HepG2 (cell line): ENCODE measurements around the gene OGFR. TPM values are rescaled to one million over a fixed set of nuclear protein-coding genes. Genes with fewer than 3 reads are reported as not detected.
A peak's percentile ranks its signal among the peaks of the same experiment; 100 is the strongest.

ENCODE experiments used
- CHCHD3 ChIP-seq: sonication (generic); formaldehyde crosslinking; IDR thresholded peaks from 2 replicates; pipeline ENCODE4 v1.8.0; 2022; ENCODE audit warnings: mild to moderate bottlenecking, missing genetic modification reagents, moderate library complexity
- IRF9 ChIP-seq: sonication (generic); formaldehyde crosslinking; IDR thresholded peaks from 2 replicates; pipeline ENCODE4 v1.8.0; 2022; ENCODE audit warnings: missing genetic modification reagents, mild to moderate bottlenecking, borderline replicate concordance
- KLF15 ChIP-seq: sonication (generic); formaldehyde crosslinking; IDR thresholded peaks from 2 replicates; pipeline ENCODE4 v1.8.1; 2023; ENCODE audit warnings: borderline replicate concordance, mild to moderate bottlenecking, inconsistent platforms, missing genetic modification reagents, mixed read lengths
- LCORL ChIP-seq, 2 experiments: fragments of 450-650 bp in 1 of 2; sonication (generic) in 1 of 2; formaldehyde crosslinking in 1 of 2; IDR thresholded peaks; 2 replicates each; pipeline versions ENCODE4 v1.5.0 to v1.6.1; 2017 to 2020; ENCODE audit warnings: antibody characterized with exemption in 1 of 2, missing genetic modification reagents in 1 of 2
- MXI1 ChIP-seq: IDR thresholded peaks from 3 replicates; pipeline ENCODE4 v1.6.1; 2012; ENCODE audit warnings: low read depth, low read length, inconsistent platforms, borderline replicate concordance
- RCOR2 ChIP-seq: IDR thresholded peaks from 2 replicates; pipeline ENCODE4 v1.6.1; 2016; ENCODE audit warnings: missing biosample characterization, missing genetic modification reagents
- SKI ChIP-seq: fragments of 450-650 bp; IDR thresholded peaks from one replicate; pipeline ENCODE4 v1.6.1; 2018; ENCODE audit warnings: mild to moderate bottlenecking; ENCODE audit not compliant: partially characterized antibody
- ZNF142 ChIP-seq: sonication (generic); formaldehyde crosslinking; IDR thresholded peaks from 2 replicates; pipeline ENCODE4 v1.4.0; 2020; ENCODE audit warnings: missing genetic modification reagents
- ZNF34 ChIP-seq: sonication (generic); formaldehyde crosslinking; IDR thresholded peaks from 2 replicates; pipeline ENCODE4 v1.4.0; 2020; ENCODE audit warnings: mild to moderate bottlenecking, missing genetic modification reagents, borderline replicate concordance
- ZNF552 ChIP-seq: sonication (generic); formaldehyde crosslinking; IDR thresholded peaks from 2 replicates; pipeline ENCODE4 v1.9.0; 2022; ENCODE audit warnings: missing genetic modification reagents, mild to moderate bottlenecking, borderline replicate concordance
- ZNF83 ChIP-seq: sonication (generic); formaldehyde crosslinking; IDR thresholded peaks from 2 replicates; pipeline ENCODE4 v1.4.0; 2020; ENCODE audit warnings: missing genetic modification reagents, mild to moderate bottlenecking, borderline replicate concordance
- polyA plus RNA-seq, 8 experiments: library from polyadenylated mRNA; depleted of rRNA in 3 of 8; stranded (reverse) in 7 of 8; unstranded in 1 of 8; fragments of >200 nt; fragmentation: Illumina TruSeq in 4 of 8; extraction: Trizol in 4 of 8; gene quantifications; 2 replicates each; pipeline versions ENCODE4 v1.2.1 to v1.2.3, GENCODE V29; 2011 to 2016; ENCODE audit warnings: low read depth in 4 of 8, missing spikeins in 1 of 8, mixed read lengths in 1 of 8; ENCODE audit not compliant: insufficient read depth in 1 of 8
- total RNA-seq, 5 experiments: library from RNA; depleted of rRNA; stranded (reverse); fragments of >200 nt; fragmentation: Illumina TruSeq; extraction: Trizol; gene quantifications; 2 replicates each; pipeline ENCODE4 v1.2.3, GENCODE V29; 2016; ENCODE audit warnings: low read depth in 1 of 5
- TF ChIP-seq, protein P1 (sequence below): IDR thresholded peaks from 2 replicates; pipeline ENCODE4 v1.4.0; 2020; ENCODE audit warnings: mild to moderate bottlenecking, missing genetic modification reagents
- TF ChIP-seq, protein P2 (sequence below): sonication (generic); formaldehyde crosslinking; IDR thresholded peaks from 2 replicates; pipeline ENCODE4; 2020; ENCODE audit warnings: missing genetic modification reagents, mild to moderate bottlenecking, borderline replicate concordance

OGFR gene
- total and polyA plus RNA-seq, 2 of the 13 experiments (the other 11 are each of a cell fraction or from before 2014, with no cell fraction given) = 47.7 to 81.8 TPM

DNA sequence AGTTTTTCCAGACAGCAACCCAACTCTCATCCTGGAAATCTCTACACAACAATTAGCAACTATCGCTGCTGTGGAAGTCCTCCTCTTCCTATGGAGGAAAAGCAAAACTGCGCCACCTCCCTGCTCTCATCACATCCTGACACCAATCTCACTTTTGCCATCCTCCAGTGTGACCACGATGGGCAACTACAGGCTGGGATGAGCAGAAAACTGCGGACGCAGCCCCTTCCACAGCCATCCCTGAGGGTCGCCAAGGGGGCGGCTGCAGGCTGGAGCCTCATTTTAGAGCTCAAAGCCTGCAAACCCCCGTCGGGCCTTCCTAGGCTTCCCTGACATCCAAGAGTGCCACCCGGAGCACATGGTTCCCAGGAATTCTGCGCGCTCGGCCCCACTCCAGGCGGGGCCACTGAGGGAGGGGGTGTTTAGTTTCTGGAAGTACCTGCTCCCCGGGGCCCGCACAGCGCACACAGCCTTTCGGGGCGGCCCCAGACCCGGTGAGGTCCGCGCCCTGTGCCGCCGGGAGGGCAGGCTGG lies 55.8 kb downstream of the OGFR start (continued):
- TF ChIP-seq ZNF83 (CRISPR knock-in tag) (no peak), ZNF142 (CRISPR knock-in tag) (no peak), LCORL (IDR thresholded peaks at IDR 0.05) (no peak), LCORL (CRISPR knock-in tag; IDR thresholded peaks at IDR 0.05) (no peak), RCOR2 (CRISPR knock-in tag) (no peak), SKI (no peak), ZNF34 (CRISPR knock-in tag) (no peak), MXI1 (no peak), CHCHD3 (CRISPR knock-in tag) (no peak), KLF15 (CRISPR knock-in tag) (no peak), IRF9 (CRISPR knock-in tag) (no peak), ZNF552 (CRISPR knock-in tag) (peak; percentile 17; the same call in 1 of the 2 replicates)
- TF ChIP-seq, protein P1, sequence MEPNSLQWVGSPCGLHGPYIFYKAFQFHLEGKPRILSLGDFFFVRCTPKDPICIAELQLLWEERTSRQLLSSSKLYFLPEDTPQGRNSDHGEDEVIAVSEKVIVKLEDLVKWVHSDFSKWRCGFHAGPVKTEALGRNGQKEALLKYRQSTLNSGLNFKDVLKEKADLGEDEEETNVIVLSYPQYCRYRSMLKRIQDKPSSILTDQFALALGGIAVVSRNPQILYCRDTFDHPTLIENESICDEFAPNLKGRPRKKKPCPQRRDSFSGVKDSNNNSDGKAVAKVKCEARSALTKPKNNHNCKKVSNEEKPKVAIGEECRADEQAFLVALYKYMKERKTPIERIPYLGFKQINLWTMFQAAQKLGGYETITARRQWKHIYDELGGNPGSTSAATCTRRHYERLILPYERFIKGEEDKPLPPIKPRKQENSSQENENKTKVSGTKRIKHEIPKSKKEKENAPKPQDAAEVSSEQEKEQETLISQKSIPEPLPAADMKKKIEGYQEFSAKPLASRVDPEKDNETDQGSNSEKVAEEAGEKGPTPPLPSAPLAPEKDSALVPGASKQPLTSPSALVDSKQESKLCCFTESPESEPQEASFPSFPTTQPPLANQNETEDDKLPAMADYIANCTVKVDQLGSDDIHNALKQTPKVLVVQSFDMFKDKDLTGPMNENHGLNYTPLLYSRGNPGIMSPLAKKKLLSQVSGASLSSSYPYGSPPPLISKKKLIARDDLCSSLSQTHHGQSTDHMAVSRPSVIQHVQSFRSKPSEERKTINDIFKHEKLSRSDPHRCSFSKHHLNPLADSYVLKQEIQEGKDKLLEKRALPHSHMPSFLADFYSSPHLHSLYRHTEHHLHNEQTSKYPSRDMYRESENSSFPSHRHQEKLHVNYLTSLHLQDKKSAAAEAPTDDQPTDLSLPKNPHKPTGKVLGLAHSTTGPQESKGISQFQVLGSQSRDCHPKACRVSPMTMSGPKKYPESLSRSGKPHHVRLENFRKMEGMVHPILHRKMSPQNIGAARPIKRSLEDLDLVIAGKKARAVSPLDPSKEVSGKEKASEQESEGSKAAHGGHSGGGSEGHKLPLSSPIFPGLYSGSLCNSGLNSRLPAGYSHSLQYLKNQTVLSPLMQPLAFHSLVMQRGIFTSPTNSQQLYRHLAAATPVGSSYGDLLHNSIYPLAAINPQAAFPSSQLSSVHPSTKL (CRISPR knock-in tag) = no peak
- TF ChIP-seq, protein P2, sequence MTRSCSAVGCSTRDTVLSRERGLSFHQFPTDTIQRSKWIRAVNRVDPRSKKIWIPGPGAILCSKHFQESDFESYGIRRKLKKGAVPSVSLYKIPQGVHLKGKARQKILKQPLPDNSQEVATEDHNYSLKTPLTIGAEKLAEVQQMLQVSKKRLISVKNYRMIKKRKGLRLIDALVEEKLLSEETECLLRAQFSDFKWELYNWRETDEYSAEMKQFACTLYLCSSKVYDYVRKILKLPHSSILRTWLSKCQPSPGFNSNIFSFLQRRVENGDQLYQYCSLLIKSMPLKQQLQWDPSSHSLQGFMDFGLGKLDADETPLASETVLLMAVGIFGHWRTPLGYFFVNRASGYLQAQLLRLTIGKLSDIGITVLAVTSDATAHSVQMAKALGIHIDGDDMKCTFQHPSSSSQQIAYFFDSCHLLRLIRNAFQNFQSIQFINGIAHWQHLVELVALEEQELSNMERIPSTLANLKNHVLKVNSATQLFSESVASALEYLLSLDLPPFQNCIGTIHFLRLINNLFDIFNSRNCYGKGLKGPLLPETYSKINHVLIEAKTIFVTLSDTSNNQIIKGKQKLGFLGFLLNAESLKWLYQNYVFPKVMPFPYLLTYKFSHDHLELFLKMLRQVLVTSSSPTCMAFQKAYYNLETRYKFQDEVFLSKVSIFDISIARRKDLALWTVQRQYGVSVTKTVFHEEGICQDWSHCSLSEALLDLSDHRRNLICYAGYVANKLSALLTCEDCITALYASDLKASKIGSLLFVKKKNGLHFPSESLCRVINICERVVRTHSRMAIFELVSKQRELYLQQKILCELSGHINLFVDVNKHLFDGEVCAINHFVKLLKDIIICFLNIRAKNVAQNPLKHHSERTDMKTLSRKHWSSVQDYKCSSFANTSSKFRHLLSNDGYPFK (CRISPR knock-in tag) = peak; percentile 50; the same call in 1 of the 2 replicates
